HG02642 (cell line): ENCODE results near the gene WBP2.

Experiments used
- ATAC-seq: cut with Tn5 transposase; IDR thresholded peaks from one replicate; pipeline ENCODE4 v1.9.1; 2021; ENCODE audit warnings: mild to moderate bottlenecking; ENCODE audit not compliant: unreplicated experiment, poor library complexity

Gene WBP2

DNA sequence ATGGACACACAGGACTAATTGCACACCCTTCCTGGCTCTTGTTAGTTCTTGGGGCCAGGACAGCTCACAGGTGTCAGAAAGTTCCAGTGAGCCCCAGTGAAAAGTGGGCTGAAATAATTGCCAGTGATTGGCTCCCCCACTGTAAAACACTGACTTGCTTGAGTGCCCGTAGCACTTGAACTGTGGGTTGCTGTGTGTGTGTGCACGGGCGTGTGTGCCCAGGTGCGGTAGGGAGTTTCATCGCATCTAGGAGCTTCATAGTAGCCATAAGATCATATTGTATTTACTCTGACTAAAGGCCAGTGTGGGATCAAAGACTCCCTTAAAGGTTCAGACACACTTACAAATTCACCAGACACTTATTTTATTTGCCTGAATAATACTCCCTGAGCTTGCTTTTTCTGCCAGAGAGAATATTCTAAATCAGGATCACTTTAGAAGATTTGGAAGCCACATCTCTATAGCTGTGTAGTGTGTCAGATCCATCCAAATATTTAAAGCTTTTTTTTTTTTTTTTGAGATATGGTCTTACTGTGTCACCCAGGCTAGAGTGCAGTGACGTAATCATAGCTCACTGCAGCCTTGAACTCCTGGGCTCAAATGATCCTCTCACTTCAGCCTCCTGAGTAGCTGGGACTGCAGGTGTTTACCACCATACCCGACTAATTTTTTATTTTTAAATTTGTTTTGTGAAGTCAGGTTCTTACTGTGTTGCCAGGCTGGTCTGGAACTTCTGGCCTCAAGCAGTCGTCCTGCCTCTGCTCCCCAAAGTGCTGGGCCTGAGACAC lies 59.1 kb downstream of the WBP2 start:
- ATAC-seq, result no peak
